Measurements from ENCODE around the gene DLG2. TPM values are rescaled to one million over a fixed set of nuclear protein-coding genes. Genes with fewer than 3 reads are reported as not detected.
"Not testable (repeated sequence)": the region's sequence is repeated elsewhere in the genome, so short reads cannot be mapped to it uniquely, and the experiment has no call there.

DLG2 gene
- total RNA-seq, 1 donor from 2014 or later = 0.40 TPM

DNA sequence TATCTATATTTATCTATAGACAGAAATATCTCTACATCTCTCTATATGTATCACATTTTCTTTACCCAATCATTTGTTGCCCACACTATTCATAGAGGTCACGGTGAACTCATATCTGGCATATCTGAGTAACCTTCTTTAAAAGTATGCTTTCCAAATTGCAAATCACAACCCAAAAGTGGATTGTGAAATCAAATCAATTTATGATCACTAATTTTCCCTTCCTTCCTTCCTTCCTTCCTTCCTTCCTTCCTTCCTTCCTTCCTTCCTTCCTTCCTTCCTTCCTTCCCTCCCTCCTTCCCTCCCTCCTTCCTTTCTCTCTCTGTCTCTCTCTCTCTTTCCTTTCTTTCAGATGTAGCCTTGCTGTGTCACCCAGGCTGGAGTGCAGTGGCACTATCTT is 1893.0 kb downstream of the DLG2 start:
- DNase-seq (ENCODE audit: low read depth in 2 of 2) = no peak

DNA sequence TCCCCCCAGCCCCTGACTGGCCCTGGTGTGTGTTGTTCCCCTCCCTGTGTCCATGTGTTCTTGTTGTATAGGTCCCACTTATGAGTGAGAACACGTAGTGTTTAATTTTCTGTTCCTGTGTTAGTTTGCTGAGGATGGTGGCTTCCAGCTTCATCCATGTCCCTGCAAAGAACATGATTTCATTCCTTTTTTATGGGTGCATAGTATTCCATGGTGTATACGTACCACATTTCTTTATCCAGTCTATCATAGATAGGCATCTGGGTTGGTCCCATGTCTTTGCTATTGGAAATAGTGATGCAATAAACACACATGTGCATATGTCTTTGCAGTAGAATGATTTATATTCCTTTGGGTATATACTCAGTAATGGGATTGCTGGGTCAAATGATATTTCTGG is 1895.9 kb downstream of the DLG2 start:
- DNase-seq (ENCODE audit: low read depth in 2 of 2) = not testable (repeated sequence)

DNA sequence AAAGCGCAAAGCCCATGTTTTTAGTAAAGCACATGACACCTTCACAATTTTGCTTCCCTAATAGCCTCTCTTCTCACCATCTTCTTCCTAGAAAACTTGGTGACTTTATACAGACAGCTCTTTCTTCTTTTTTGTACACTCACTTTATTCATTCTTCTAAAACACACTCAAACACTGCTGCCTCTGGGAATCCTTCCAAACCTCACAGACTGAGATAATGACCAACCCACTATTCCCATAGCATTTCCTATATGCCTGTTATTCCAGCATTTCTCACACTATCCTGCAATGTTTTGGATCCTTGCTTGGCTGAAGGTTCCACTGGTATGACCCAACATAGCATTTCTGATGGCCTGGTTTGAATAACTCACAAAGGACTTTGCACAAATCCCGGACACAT is 1898.9 kb downstream of the DLG2 start:
- no peak for DNase-seq (ENCODE audit: low read depth in 2 of 2)

DNA sequence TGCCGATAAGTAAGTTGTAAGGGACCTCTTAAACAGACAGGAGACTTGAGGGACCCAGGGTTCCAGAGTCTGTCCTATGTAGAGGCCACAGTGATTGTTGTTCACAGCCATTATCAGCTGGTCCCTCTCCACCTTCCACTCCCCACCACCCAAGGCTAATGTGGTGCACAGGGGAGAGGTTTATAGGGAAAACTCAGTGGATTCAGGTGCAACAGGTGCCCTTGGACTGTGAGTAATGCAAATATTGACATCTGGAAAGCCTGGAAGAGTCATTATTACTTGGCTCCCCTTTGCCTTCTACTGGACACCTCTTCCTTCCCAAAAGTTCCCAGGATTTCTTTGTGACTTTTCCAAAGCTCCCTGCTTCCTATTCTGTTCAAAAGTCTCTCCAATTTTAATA is 1899.9 kb downstream of the DLG2 start:
- no peak for DNase-seq (ENCODE audit: low read depth in 2 of 2)

DNA sequence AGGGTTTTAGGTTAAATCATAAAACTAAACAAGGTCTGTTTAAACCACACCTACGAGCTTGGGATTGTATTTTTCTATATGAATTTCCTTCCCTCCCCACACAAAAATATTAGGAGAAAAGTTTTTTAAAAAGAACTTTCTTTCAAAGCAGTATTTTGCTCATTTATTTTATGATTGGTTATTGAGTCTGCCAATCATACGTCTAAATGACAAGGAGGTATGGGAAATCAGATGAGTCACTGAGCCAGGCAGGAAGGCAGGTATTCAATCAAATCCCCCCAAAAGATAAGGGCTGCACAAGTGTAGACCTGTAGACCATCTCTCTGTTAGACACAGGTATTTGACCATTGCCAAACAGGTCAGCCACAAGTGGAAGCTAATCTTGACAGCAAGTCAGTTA is 1900.8 kb downstream of the DLG2 start:
- no peak for DNase-seq (ENCODE audit: low read depth in 2 of 2)

DNA sequence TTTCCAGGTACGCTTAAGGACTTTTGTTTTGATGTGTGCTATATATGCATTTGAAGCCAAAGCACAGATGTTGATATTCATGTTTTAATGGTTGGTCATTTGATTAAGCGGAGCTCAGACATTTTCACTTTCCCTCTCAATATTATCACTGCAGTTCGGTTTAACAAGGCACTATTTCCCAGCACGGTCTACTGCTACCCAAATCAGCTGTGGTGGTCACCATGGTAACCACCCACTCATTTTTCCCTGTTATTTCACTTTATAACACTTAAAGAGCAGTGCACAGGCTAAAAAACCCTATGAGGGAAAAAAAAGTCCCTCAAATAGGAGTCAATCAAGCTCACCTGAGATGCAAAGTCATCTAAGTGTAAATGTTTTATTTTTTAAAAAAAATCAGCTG is 1901.4 kb downstream of the DLG2 start:
- no peak for DNase-seq (ENCODE audit: low read depth in 2 of 2)

DNA sequence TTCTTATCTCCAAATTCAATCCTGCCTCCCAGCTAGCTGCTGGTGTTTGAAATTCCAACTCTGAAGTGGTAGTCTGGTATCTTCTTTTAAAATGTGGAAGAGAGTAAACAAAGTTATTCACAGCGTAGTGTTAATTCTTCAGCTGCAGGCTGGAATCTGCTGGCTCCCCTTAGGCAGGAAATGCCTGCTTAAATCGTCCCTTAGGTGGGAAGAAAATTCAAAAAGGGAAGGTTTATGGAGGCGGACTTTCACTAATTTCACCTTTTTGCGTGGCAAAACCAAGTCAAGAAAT is 1901.9 kb downstream of the DLG2 start:
- no peak for DNase-seq (ENCODE audit: low read depth in 2 of 2)

DNA sequence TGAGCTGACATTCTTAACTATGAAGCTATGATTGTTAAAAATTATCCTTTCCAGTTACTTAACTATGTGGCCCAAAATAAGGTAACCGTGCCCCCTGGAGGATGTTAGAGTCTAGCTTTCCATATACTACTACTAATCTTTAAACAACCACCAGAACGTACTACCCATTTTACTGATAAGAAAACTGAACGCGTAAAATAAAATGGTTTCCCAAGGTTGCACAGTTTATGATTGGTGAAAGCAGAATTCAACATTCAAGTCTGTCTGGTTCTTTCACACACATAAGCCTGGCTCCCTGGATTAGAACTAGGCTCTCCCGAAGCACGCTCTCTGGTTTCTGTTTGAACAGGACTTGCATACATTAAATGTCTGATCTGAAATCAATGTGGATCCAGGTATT is 1903.1 kb downstream of the DLG2 start:
- DNase-seq (ENCODE audit: low read depth in 2 of 2) = peak; percentile 58 to 83

DNA sequence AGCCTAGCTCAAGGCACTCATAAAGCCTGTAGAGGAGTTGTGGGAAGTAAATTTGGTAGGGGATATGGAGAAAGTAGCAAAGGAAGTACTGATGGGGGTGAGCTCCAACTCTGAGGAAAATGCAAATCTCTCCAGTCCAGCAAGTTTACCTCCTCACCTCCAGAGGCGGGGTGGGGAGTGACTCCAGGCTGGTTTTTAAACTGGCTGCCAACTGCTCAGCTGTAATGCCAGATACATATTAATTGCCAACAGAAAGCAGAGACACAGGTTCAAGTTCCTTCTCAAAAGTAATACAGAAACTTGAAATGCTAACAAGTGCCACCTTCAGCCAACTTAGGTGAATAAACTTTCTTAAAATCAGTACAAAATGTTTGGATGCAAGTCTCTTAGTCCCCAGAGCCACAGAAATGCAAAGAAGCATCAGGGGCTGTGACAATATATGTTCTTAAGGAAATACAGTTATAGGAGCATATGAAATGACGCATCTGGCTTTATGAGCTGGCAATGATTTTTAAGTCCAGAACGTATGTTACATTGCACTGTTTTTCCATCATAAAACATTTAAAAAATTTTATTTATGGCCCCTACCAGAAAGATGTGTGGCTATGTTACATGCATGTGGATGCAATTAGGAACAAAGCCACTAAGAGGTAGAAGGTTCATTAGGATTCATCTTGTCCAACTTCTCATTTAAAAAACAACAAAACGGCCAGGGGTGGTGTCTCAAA is 1904.6 kb downstream of the DLG2 start:
- DNase-seq (ENCODE audit: low read depth in 2 of 2) = no peak

DNA sequence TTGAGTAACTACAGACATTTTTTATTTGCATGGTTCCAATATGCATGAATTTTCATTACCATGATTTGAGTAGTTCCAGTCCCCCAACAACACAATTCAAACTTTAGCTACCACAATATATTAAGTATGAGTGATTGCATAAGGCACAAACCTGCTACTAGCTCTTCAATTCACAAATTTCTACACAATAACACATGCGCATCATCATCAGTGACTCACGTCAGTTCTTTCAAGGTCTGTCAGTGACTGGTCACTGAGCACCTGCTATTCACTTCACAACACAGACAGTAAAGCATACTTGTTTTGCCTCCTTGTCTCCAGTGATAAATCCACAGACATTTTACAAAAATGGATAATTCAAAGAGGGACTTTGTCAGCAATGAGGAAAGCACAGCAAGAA is 1905.9 kb downstream of the DLG2 start:
- DNase-seq (ENCODE audit: low read depth in 2 of 2) = no peak

DNA sequence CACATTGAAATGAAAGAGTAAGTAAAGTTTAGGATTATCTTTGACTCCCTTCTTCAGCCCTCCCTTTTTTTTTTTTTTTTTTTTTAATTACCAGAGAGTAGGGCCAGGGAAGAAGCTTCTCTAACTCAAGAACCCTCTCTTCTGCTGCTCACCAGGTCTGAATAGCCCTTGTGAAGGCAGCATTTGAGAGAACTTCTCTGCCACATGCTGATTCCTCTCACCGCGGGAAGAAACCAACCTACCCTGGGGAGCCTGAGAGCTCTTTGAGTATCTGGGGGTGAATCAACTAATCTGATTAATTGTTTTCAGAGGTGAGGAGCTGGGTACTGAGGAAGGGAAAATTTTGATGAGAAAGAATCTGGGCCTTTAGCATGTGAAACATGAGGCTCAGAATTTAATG is 1906.5 kb downstream of the DLG2 start:
- DNase-seq (ENCODE audit: low read depth in 2 of 2) = no peak

DNA sequence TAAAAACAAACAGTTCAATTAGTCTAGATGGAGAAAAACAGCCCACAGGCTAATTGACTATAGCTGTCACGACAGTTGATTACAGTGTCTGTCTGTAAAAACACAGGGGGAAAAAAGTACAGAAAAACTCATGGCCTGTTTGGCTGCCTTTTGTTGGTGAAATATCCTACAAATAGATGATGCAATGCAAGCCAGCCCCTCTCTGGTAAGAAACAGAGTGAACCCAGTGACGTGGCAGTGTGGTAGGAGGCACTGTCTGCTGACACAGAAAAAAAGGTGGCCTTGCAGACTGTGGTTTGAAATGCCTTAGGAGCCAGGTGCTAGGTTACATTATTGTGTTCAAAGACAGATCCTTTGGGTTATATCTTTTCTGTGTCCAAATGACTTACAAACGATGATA is 1909.6 kb downstream of the DLG2 start:
- DNase-seq (ENCODE audit: low read depth in 2 of 2) = no peak

DNA sequence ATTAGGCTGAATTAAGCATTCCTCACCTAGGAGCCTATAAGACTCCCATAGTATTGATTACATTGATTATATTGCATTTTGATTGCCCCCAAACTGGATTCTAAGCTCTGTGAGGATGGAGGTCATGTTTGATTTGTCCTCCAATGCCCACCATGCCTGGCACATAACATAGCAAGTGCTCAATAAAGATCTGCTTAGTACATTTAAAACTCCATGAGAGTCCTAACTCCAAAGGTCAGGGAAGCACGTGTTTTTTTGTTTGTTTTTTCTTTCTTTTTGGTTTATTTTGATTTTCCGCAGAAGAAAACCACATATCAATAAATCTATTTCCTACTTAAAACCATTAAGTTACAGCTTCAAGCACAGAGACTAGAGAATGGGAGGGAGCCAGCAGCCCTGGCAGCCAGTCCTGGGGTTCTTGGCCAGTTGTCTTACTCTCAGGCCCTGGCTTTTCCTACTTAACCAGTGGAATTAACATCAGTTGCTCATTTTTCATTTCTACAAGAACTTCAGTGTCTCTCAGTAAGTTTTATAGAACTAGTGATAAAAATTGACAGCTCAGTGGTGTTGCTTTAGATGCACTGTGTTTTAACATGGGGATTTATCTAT is 1911.1 kb downstream of the DLG2 start:
- DNase-seq (ENCODE audit: low read depth in 2 of 2) = no peak

DNA sequence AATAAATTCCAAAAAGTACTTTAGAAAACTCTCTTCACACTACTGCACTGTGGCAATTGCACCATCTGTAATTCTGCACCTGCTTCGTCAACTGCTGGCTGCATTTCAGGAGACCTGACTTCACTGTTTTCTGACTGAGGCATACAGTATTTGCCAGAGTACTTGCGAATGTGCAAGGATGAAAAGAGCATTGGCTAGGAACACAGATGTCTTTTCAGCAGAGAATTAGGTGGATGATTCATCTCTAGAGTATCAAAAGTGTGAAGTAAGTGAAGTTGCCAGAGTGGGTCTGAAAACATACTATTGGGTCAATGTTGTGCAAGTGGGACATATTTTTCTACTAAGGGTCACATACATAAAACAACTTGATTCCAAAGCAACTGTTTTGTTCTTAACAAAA is 1913.4 kb downstream of the DLG2 start:
- DNase-seq (ENCODE audit: low read depth in 2 of 2) = no peak

DNA sequence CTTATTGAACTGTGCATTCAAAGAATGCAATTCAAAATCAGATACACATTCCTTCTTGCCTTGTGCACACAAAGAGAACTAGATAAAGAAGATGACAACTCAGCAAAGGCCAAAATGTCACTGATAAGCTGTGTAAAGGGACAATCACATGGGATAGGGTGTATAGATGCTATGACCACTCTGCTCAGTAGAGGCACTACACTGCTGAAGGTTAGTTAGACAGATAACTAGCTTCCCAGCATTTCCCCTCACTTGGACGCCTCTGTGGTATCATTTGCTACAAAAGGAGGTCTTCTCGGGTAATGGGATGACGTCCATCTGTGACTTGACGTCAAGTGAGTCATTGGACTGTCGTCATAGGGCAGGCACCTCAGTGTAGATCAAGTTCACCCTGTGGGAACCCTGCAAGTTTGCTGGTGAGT is 1916.0 kb downstream of the DLG2 start:
- DNase-seq (ENCODE audit: low read depth in 2 of 2) = no peak

DNA sequence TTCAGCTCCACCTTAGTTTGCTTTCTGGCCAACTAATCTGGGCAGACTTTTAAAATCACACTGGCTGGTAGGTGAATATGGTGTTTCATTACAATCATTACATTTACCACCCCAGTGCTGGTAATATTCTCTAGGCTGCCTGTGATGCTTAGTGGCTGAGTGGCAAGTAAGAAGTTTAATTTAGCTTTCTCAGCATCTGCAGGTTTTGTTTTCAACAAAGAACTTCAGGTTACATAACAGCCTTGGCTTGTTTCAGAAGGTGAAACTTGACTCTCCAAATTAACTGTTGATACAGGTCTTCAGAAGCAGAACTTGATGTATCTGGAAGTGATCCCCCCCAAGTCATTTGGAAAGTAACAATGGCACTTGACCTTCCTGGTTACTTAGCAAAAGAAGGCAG is 1917.7 kb downstream of the DLG2 start:
- DNase-seq (ENCODE audit: low read depth in 2 of 2) = no peak

DNA sequence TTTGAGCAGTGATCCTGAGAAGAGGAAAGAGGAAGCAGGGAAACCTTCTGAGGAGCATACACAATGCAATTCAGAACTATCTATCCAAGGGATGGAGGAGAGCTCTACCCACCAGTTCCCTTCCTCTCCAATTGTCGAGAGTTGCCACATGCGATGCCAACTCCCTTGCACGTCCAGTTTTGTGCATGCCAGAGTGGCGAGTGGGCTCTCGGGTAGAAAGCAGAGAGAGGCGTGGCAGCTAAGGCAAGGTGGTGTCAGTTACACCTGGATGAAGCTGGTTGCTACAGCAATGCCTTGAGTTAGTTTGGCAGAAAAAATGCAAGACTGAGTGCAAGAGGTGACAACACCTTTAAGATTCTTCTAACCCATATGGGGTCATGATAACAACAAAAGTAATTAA is 1920.6 kb downstream of the DLG2 start:
- DNase-seq (ENCODE audit: low read depth in 2 of 2) = no peak

DNA sequence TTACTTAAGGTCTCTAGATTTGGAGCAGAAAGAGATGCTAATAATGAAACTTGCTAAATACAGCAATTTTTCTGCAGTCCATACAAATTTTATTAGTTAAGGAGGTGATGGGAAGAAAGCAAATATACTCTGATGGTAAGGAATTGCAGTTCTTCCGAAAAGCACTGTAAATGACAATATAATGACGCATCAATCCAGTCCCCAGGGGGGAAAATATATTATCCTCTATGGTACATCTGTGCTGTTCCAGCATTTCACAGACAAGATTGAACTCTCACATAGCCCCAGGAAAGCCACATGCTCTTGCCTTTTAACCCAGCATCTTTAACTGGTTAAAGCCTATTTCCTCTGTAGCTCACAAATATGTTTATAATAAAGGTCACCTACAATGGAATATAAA is 1924.3 kb downstream of the DLG2 start:
- no peak for DNase-seq (ENCODE audit: low read depth in 2 of 2)

DNA sequence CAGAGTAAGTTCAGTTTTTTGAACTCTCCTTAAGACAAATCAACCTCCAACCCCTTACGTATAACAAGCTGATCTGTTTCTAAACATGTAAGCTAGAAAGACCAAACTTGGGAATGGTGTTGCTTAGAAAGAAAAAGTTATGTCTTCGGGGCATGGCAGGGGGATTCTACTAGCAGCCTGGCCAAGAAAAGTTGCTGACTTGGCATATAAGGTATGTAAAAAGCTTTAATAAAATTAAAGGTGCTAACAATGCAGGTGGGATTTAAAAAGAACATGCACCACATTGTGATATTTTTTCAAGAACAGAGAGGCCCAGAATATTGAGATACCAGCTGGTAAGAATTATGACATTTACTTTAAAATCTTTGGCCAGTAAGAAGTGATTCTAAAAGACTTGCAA is 1929.6 kb downstream of the DLG2 start:
- DNase-seq (ENCODE audit: low read depth in 2 of 2) = no peak

DNA sequence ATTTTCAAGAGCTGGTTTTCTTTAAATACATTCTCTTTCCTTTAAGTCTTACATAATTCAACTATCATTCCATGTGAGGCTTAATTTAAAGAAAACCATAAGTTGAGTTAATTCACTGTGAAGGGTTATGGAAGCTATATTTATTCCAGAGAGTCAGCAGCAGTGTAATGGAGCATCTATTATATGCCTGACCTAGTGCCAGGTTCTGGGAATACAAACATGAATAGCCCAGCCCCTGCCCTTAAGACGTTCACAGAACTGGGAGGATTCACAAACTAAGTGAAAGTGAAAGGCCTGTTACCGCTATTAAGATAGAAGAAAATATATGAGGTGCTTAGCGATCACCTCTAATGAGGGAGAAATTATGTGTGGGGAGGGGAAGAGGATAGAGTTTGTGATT is 1932.1 kb downstream of the DLG2 start:
- DNase-seq (ENCODE audit: low read depth in 2 of 2) = no peak

DNA sequence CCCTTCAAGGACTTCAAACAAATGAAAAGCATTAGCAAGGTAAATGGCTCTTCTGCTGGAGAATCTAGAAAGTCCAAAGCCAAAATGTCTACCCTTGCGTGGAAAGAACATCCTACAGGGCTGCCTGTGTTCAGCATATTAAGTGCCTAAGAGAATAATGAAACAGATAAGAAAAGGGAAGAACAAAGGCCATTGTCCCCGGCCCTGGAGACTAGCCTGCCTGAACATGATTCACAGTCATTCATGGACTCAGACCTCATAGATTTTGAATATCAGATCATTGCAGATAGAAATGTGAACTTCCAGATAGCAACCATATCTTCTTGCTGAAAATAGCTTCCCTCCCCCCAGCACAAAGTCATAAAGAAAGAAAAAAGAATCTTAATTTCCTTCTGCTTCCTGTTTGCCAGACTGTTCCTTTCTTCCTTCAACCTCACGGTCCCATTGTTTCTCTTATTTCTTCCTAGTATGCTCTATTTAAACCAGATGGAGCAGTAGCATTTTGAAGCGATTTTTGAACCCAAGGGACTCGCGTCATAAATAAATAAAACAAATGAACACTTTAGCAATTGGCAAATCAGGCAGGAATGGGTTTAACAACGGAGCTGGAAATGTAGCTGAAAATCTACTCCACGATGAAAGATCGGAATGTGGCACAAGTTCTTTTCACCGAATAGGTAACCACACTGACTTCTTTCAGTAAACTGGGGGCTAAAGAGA is 1932.8 kb downstream of the DLG2 start:
- no peak for DNase-seq (ENCODE audit: low read depth in 2 of 2)

DNA sequence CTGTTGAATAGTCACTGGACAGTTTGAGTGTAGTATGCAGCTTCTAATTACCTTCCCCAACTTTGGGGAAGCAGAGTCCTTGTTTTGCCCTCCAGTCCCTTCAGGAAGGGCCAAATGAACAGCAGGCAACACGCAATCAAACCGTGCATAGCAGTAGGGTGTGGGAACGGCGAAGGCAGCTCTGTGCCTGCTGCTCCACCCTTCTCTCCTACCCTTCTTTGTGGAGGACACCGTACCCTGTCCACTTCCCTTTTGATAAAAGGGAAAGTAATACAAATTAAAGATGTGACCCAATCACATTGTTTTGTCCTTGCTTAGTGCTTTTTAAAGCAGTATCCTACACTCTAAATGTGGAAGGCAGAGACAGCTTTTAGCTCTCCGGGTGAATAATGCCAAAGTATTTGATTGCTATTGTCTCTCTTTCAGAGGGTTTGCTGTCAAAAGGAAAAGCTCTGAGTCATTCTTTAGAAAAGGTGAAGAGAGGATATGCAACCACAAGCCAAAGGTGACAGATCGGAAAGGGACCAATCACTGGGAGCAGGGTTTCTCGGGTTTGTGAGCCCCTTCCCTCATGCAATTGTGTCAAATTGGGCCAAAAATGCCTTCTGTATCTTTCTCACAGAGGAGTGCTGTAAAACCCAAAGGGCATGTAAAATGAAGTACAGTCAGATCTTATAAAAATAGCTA is 1933.7 kb downstream of the DLG2 start:
- DNase-seq (ENCODE audit: low read depth in 2 of 2) = peak in 1 of 2 donors; percentile 44

DNA sequence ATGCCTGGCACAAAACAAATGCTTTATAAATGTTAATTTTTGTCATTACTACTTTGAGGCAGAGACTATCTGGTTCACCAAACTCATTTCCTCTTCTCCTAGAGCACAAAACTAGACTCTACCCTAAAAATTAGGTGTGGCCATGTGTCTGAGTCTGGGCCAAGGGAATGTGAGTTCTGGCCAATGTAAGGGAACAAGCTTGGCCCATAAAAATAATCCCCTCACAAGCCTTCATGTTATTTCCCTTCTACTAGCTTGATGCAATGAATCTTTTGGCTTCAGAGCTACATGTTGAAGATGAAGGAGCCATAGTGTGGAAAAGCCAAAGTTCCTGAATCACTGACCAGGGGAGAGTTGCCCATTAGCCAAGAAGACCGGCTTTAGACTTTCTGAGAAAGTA is 1934.5 kb downstream of the DLG2 start:
- no peak for DNase-seq (ENCODE audit: low read depth in 2 of 2)

Data from lung microvascular endothelial cell (primary cell).